GM12878 (cell line): Measurements from ENCODE around the gene TRIM51. TPM values are rescaled to one million over a fixed set of nuclear protein-coding genes. Genes with fewer than 3 reads are reported as not detected.
A peak's percentile ranks its signal among the peaks of the same experiment; 100 is the strongest.
"Not testable (repeated sequence)": the region's sequence is repeated elsewhere in the genome, so short reads cannot be mapped to it uniquely, and the experiment has no call there.

Source experiments
- ATAC-seq: fragments of 200-7000 bp; cut with Tn5 transposase; 3 replicates; pipeline ENCODE4 v1.9.1; 2020; ENCODE audit warnings: mild to moderate bottlenecking, moderate library complexity
- Bru-seq: library from RNA; stranded (reverse); fragments of 400-500 nt; gene quantifications from one replicate; lab custom pipeline; 2021; lab: Mats Ljungman, UMichigan
- BruChase-seq, 2 experiments: library from RNA; stranded (reverse); fragments of 400-500 nt; gene quantifications; one replicate each; lab custom pipeline; 2021; lab: Mats Ljungman, UMichigan
- BruUV-seq: library from RNA; stranded (reverse); fragments of 400-500 nt; replicated peaks from 2 replicates; lab custom pipeline; 2021; lab: Mats Ljungman, UMichigan
- CTCF ChIA-PET: fragments of 300-600 bp; sonication (Branson Sonifier 250); formaldehyde crosslinking; extraction: SDS; loops from one replicate; lab custom pipeline; 2021; ENCODE audit warnings: inconsistent platforms; lab: Yijun Ruan, JAX
- POLR2A ChIA-PET: fragments of 350-600 bp; formaldehyde crosslinking; extraction: SDS; loops from one replicate; lab custom pipeline; 2021; ENCODE audit warnings: inconsistent platforms; lab: Charles Lee
- RAD21 ChIA-PET: fragments of 300-600 bp; sonication (Branson Sonifier 250); formaldehyde crosslinking; loops from one replicate; lab custom pipeline; 2023; ENCODE audit warnings: antibody characterized with exemption; ENCODE audit not compliant: unreplicated experiment; lab: Charles Lee
- SMC1A ChIA-PET: fragments of 300-600 bp; sonication (Branson Sonifier 250); formaldehyde crosslinking; loops from one replicate; lab custom pipeline; 2023; ENCODE audit not compliant: unreplicated experiment, uncharacterized antibody; lab: Charles Lee
- DNase-seq: peaks from one replicate; pipeline ENCODE4 v3.0.0-alpha.2; 2011; ENCODE audit warnings: low read depth, low spot score
- FAIRE-seq: peaks from 3 replicates; lab custom pipeline; 2011; peaks lifted over from hg19 to GRCh38; lab: Jason Lieb, UNC
- H2AFZ ChIP-seq: 2 replicates; pipeline ENCODE4 v1.6.0; 2011; ENCODE audit warnings: low read depth, low read length, control low read depth; ENCODE audit not compliant: control insufficient read depth
- H3K27ac ChIP-seq: 2 replicates; pipeline ENCODE4 v1.5.1; 2011; ENCODE audit warnings: control low read depth; ENCODE audit not compliant: control insufficient read depth, insufficient read depth
- H3K27me3 ChIP-seq, 2 experiments: replicated peaks in 1 of 2; 2 replicates each; pipeline versions ENCODE4 v1.6.0 to v1.6.1; 2011; ENCODE audit warnings: low read length in 1 of 2; ENCODE audit not compliant: control insufficient read depth in 2 of 2, insufficient read depth in 2 of 2
- H3K36me3 ChIP-seq, 2 experiments: 2 replicates each; pipeline ENCODE4 v1.5.1; 2011; ENCODE audit warnings: low read length in 1 of 2; ENCODE audit not compliant: control insufficient read depth in 2 of 2, insufficient read depth in 2 of 2
- H3K4me1 ChIP-seq: 2 replicates; pipeline ENCODE4 v1.6.1; 2011; ENCODE audit warnings: mild to moderate bottlenecking, low read length, moderate library complexity, mixed read lengths; ENCODE audit not compliant: control insufficient read depth, insufficient read depth
- H3K4me2 ChIP-seq: 2 replicates; pipeline ENCODE4 v1.6.0; 2011; ENCODE audit warnings: control low read depth; ENCODE audit not compliant: control insufficient read depth, insufficient read depth
- H3K4me3 ChIP-seq: fragments of 200-600 bp; sonication (generic); 2 replicates; pipeline ENCODE4 v1.5.1; 2016
- H3K79me2 ChIP-seq: 2 replicates; pipeline ENCODE4 v1.6.0; 2011; ENCODE audit warnings: low read length; ENCODE audit not compliant: control insufficient read depth, insufficient read depth
- H3K9ac ChIP-seq: 2 replicates; pipeline ENCODE4 v1.8.0; 2011; ENCODE audit warnings: low read length, control low read depth, mixed read lengths; ENCODE audit not compliant: control insufficient read depth, insufficient read depth
- H3K9me3 ChIP-seq: replicated peaks from 3 replicates; pipeline ENCODE4 v1.5.1; 2011; ENCODE audit warnings: mild to moderate bottlenecking, low read length; ENCODE audit not compliant: control insufficient read depth, insufficient read depth
- H4K20me1 ChIP-seq: 2 replicates; pipeline ENCODE4 v1.6.0; 2011; ENCODE audit not compliant: control insufficient read depth, insufficient read depth
- PAX5 ChIP-seq: IDR thresholded peaks from 2 replicates; pipeline ENCODE4 v1.6.1; 2011; ENCODE audit warnings: low read depth, low read length, borderline replicate concordance
- RB1 ChIP-seq: fragments of 450-650 bp; formaldehyde crosslinking; IDR thresholded peaks from 2 replicates; pipeline ENCODE4 v1.6.1; 2017; ENCODE audit warnings: mild to moderate bottlenecking, borderline replicate concordance
- RBBP5 ChIP-seq: fragments of 200-600 bp; sonication (generic); conservative IDR thresholded peaks from 2 replicates; pipeline ENCODE4 v1.6.1; 2016
- YY1 ChIP-seq: IDR thresholded peaks from 2 replicates; pipeline ENCODE4 v1.6.1; 2011; ENCODE audit warnings: low read depth, mild to moderate bottlenecking, low read length
- WGBS: methylation state at CpG from one replicate; pipeline ENCODE4 v1.1.6; 2016; ENCODE audit warnings: low lambda C conversion rate; ENCODE audit not compliant: insufficient replicate concordance, insufficient coverage; ENCODE audit errors: missing lambda C conversion rate; 5-methylcytosine and 5-hydroxymethylcytosine counted together
- in situ Hi-C: fragments of 300-500 bp; cut with MboI; formaldehyde crosslinking; loops from 9 replicates; pipeline ENCODE4 v1.14.3; 2018; ENCODE audit warnings: mixed read lengths
- intact Hi-C: fragments of 100-400 bp; cut with micrococcal nuclease; formaldehyde crosslinking; loops from one replicate; pipeline ENCODE4 v1.14.2; 2022; ENCODE audit not compliant: unreplicated experiment
- long read RNA-seq, 2 experiments: library from polyadenylated mRNA; unstranded; transcript quantifications; one replicate each; pipeline ENCODE4 v2.0.0, GENCODE V29; 2019 to 2020
- polyA minus RNA-seq, 3 experiments: library from RNA; depleted of rRNA, polyadenylated mRNA; stranded (reverse); fragments of >200 nt; gene quantifications; 2 replicates each; pipeline ENCODE4 v1.2.3, GENCODE V29; 2011
- polyA plus RNA-seq, 11 experiments: library from polyadenylated mRNA; depleted of rRNA in 4 of 11; unstranded in 6 of 11; stranded (reverse) in 5 of 11; fragments of >200 nt; fragmentation: Nextera tagmentation in 4 of 11; fragmentation: Illumina TruSeq in 1 of 11; extraction: Ambion mirVana in 4 of 11; extraction: Trizol in 1 of 11; gene quantifications; 1 replicate in 1 of 11; 2 replicates in 10 of 11; pipeline versions ENCODE4 v1.2.1 to v1.2.3, GENCODE V29; 2011 to 2016; ENCODE audit warnings: inconsistent platforms in 2 of 11, missing spikeins in 2 of 11, low read depth in 1 of 11
- total RNA-seq, 4 experiments: library from RNA; depleted of rRNA in 3 of 4; stranded (reverse); fragments of >200 nt in 3 of 4; fragmentation: Illumina TruSeq in 1 of 4; extraction: Trizol in 1 of 4; gene quantifications; 2 replicates each; pipeline versions ENCODE4 v1.2.1 to v1.2.3, GENCODE V29; 2013 to 2021
- TF ChIP-seq, protein P1 (sequence below): IDR thresholded peaks from 2 replicates; pipeline ENCODE4 v1.6.1; 2011; ENCODE audit warnings: borderline replicate concordance, low read depth, mild to moderate bottlenecking, moderate library complexity, mixed read lengths, low read length; ENCODE audit not compliant: insufficient read depth; ENCODE audit errors: extremely low read length
- TF ChIP-seq, protein P2 (sequence below): IDR thresholded peaks from 2 replicates; pipeline ENCODE4 v1.6.1; 2011; ENCODE audit warnings: low read depth, mild to moderate bottlenecking, low read length, moderate library complexity, borderline replicate concordance; ENCODE audit errors: extremely low read depth
- TF ChIP-seq, protein P3 (sequence below): IDR thresholded peaks from 2 replicates; pipeline ENCODE4 v1.6.1; 2012; ENCODE audit warnings: low read depth, low read length, improper control_type of control experiment

The TRIM51 gene, protein sequence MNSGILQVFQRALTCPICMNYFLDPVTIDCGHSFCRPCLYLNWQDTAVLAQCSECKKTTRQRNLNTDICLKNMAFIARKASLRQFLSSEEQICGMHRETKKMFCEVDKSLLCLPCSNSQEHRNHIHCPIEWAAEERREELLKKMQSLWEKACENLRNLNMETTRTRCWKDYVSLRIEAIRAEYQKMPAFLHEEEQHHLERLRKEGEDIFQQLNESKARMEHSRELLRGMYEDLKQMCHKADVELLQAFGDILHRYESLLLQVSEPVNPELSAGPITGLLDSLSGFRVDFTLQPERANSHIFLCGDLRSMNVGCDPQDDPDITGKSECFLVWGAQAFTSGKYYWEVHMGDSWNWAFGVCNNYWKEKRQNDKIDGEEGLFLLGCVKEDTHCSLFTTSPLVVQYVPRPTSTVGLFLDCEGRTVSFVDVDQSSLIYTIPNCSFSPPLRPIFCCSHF
- not detected in 2 replicates for total RNA-seq (2013; cell fraction: nucleolus; rRNA removed)
- total RNA-seq (2014; rRNA removed) (not detected in 2 replicates), total RNA-seq (2014; rRNA removed; fragmentation: Illumina TruSeq; extraction: Trizol) (not detected in 2 replicates), total RNA-seq (2021) (not detected in 2 replicates), polyA plus RNA-seq (2011; rRNA removed) (not detected in 2 replicates), polyA plus RNA-seq (2014; fragmentation: Illumina TruSeq; extraction: Trizol) (not detected in 2 replicates), polyA plus RNA-seq (2014; fragmentation: Nextera tagmentation; extraction: Ambion mirVana) (not detected), polyA plus RNA-seq (2014; rRNA removed) (not detected in 2 replicates), polyA plus RNA-seq (2016; fragmentation: Nextera tagmentation; extraction: Ambion mirVana) (not detected), polyA minus RNA-seq (2011; rRNA and poly(A)+ RNA removed) (not detected in 2 replicates), Bru-seq, nascent RNA (percentile 9 among the genes with signal in this experiment), BruChase-seq, experiment 1, labeled RNA remaining after a 6-hour chase (not detected), BruChase-seq, experiment 2, labeled RNA remaining after a 2-hour chase (not detected)
- polyA plus RNA-seq (2011; ENCODE audit: low read depth) = not detected
- polyA plus RNA-seq (2011; cell fraction: cytosol; rRNA removed) = not detected in 2 replicates
- polyA plus RNA-seq (2011; cell fraction: nucleus; rRNA removed) = not detected in 2 replicates
- polyA plus RNA-seq (2012) = not detected in 2 replicates
- not detected in 2 replicates for polyA minus RNA-seq (2011; cell fraction: cytosol; rRNA and poly(A)+ RNA removed)
- polyA minus RNA-seq (2011; cell fraction: nucleus; rRNA and poly(A)+ RNA removed) = not detected in 2 replicates
- long read RNA-seq, experiment 1 = 0 reads
- long read RNA-seq, experiment 2 = 0 reads

DNA sequence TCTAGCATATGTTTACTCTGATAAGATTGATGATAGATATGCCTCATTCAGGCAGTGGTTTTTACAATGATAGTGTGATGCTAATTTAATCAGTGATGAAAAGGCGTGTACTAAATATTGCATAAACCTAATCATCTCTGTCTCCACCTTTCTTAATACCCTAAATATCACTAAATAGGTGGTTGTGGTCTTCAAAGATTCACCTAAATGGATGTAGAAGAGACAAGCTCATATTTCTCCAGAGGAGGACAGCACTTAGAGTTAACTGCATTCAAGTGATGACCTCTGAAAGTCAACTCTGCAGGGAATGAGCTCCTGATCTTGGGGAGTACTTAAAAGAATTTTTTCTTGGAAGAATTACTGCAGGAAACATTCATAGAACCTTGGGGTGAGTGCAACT lies at the start of gene TRIM51:
TSS of gene TRIM51 (plus strand) at position 301 of the 400 bp plus-strand sequence. CDS start 2,132 bp downstream, outside the sequence.
- FAIRE-seq, intact Hi-C loops, BruUV-seq, in situ Hi-C loops, RAD21 ChIA-PET, H3K36me3 ChIP-seq, ATAC-seq, H3K27me3 ChIP-seq, H3K4me1 ChIP-seq, H3K9ac ChIP-seq, H2AFZ ChIP-seq, SMC1A ChIA-PET, DNase-seq, H3K4me3 ChIP-seq, H3K27ac ChIP-seq, POLR2A ChIA-PET, CTCF ChIA-PET, H3K9me3 ChIP-seq, H3K4me2 ChIP-seq, H4K20me1 ChIP-seq, H3K79me2 ChIP-seq: not testable (repeated sequence)
- 0% methylated on average over 1 of the region's 1 CpG for WGBS

DNA sequence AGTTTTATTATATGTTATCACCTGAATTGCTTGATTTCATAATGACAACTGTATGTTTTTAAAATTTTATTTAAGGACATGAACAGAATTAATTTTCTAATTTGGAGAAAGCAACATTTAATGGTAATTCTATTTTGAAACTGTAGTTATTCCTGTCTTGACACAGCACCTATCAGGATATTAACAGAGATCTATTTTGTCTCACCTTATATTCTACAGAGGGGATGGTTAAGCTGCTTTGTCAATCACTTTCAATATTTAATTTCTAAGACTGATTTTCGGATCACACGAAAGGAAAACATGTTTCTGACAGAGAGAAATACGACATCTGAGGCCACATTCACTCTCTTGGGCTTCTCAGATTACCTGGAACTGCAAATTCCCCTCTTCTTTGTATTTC lies 44.6 kb upstream of the TRIM51 start, which contains the start of gene OR5D16:
TSS of gene OR5D16 (plus strand) at position 301 of the 400 bp plus-strand sequence. CDS start at position 301, 0 bp downstream.
- H3K79me2 ChIP-seq = no peaks in the 10 kb centered on the region
- DNase-seq (no peak), FAIRE-seq (no peak), ATAC-seq (no peak)
- BruUV-seq = no TSS peak
- H3K4me1 ChIP-seq = no peaks in the 10 kb centered on the region
- no peak within 1 kb of the TSS for H3K4me3 ChIP-seq
- ChIA-PET POLR2A (no interaction called here), CTCF (no interaction called here), RAD21 (no interaction called here), SMC1A (no interaction called here)
- H3K9ac ChIP-seq = no peak within 1 kb of the TSS
- H3K27me3 ChIP-seq = no peaks in the 10 kb centered on the region
- H2AFZ ChIP-seq = no peak within 1 kb of the TSS
- 2% methylated on average over 3 of the region's 3 CpGs for WGBS
- no peaks in the 10 kb centered on the region for H3K9me3 ChIP-seq
- H3K36me3 ChIP-seq = no peaks in the 10 kb centered on the region
- no peak within 1 kb of the TSS for H3K27ac ChIP-seq
- H3K4me2 ChIP-seq = no peak within 1 kb of the TSS
- intact Hi-C loops (no loop called here), in situ Hi-C loops (no loop called here)
- H4K20me1 ChIP-seq = no peaks in the 10 kb centered on the region
- TF ChIP-seq, protein P1, sequence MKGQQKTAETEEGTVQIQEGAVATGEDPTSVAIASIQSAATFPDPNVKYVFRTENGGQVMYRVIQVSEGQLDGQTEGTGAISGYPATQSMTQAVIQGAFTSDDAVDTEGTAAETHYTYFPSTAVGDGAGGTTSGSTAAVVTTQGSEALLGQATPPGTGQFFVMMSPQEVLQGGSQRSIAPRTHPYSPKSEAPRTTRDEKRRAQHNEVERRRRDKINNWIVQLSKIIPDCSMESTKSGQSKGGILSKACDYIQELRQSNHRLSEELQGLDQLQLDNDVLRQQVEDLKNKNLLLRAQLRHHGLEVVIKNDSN = no peak
- no peak for TF ChIP-seq YY1
- TF ChIP-seq PAX5 = no peak
- no peak for TF ChIP-seq RBBP5
- TF ChIP-seq, protein P2, sequence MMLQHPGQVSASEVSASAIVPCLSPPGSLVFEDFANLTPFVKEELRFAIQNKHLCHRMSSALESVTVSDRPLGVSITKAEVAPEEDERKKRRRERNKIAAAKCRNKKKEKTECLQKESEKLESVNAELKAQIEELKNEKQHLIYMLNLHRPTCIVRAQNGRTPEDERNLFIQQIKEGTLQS = no peak
- TF ChIP-seq, protein P3, sequence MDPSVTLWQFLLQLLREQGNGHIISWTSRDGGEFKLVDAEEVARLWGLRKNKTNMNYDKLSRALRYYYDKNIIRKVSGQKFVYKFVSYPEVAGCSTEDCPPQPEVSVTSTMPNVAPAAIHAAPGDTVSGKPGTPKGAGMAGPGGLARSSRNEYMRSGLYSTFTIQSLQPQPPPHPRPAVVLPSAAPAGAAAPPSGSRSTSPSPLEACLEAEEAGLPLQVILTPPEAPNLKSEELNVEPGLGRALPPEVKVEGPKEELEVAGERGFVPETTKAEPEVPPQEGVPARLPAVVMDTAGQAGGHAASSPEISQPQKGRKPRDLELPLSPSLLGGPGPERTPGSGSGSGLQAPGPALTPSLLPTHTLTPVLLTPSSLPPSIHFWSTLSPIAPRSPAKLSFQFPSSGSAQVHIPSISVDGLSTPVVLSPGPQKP = no peak
- no peak for TF ChIP-seq RB1
